Ascending aorta (tissue), 2 donors: ENCODE results near the gene NSRP1. TPM values are rescaled to one million over a fixed set of nuclear protein-coding genes. Genes with fewer than 3 reads are reported as not detected.
A peak's percentile ranks its signal among the peaks of the same experiment; 100 is the strongest.
"Not testable (repeated sequence)": the region's sequence is repeated elsewhere in the genome, so short reads cannot be mapped to it uniquely, and the experiment has no call there.

Experiments
- DNase-seq, 2 donors: peaks; one replicate each; pipeline ENCODE4 v3.0.0-alpha.2; 2019; ENCODE audit warnings: low spot score in 2 of 2
- H3K27ac ChIP-seq, 2 donors: fragments of 200-600 bp; sonication (generic); one replicate each; pipeline ENCODE4 v1.5.1; 2016 to 2017; ENCODE audit warnings: mild to moderate bottlenecking in 1 of 2
- H3K27me3 ChIP-seq: fragments of 200-600 bp; sonication (generic); one replicate; pipeline ENCODE4 v1.5.1; 2017
- H3K36me3 ChIP-seq, 2 donors: fragments of 200-600 bp; sonication (generic); one replicate each; pipeline ENCODE4 v1.5.1; 2016
- H3K4me1 ChIP-seq, 2 donors: fragments of 200-600 bp; sonication (generic); one replicate each; pipeline ENCODE4 v1.5.1; 2016 to 2017; ENCODE audit warnings: mild to moderate bottlenecking in 1 of 2
- H3K4me3 ChIP-seq, 2 donors: fragments of 200-600 bp; sonication (generic); one replicate each; pipeline ENCODE4 v1.5.1; 2016 to 2017; ENCODE audit warnings: mild to moderate bottlenecking in 1 of 2
- H3K9me3 ChIP-seq, 2 donors: fragments of 200-600 bp; sonication (generic); one replicate each; pipeline ENCODE4 v1.5.1; 2016
- intact Hi-C: fragments of 100-400 bp; cut with DNase I; formaldehyde crosslinking; loops from one replicate; pipeline ENCODE4 v1.15.1; 2023
- total RNA-seq: library from RNA; depleted of rRNA; stranded (reverse); fragments of >200 nt; gene quantifications from one replicate; pipeline ENCODE4 v1.1.0, GENCODE V29; 2016
- TF ChIP-seq, protein P1 (sequence below), 3 experiments: fragments of 200-600 bp in 2 of 3; fragments of 450-650 bp in 1 of 3; sonication (generic) in 2 of 3; IDR thresholded peaks; one replicate each; pipeline ENCODE4 v1.5.1; 2016 to 2019; ENCODE audit warnings: antibody characterized with exemption in 3 of 3, mild to moderate bottlenecking in 1 of 3, moderate library complexity in 1 of 3

NSRP1 gene
- total RNA-seq, 1 donor from 2014 or later = 5.1 TPM

DNA sequence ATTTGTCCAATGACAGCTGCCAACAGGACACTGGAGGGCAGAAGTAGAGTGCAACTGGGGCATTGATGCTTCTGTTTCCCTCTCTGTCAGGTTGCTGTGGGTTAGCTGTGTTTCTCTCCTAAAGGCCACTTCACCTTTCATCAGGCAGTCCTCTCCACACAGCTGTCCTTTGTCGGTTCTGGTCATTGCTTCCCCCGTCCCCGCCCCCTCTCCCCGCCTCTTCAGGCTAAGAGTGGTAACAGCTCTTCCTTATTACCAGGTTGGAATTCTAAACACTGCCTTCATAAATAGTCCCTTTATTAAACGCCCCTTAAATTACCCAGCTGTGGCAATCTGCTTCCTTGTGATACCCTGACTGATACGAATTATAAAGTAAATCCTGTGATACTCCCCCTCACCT is 31.8 kb upstream of the NSRP1 start:
- Histone ChIP-seq H3K4me3 (no peak overlapping the region), H3K36me3 (no peaks in the 10 kb centered on the region), H3K4me1 (no peaks in the 10 kb centered on the region), H3K27ac (no peak overlapping the region), H3K9me3 (no peaks in the 10 kb centered on the region), H3K27me3 (no peaks in the 10 kb centered on the region)
- DNase-seq = no peak
- TF ChIP-seq, protein P1, sequence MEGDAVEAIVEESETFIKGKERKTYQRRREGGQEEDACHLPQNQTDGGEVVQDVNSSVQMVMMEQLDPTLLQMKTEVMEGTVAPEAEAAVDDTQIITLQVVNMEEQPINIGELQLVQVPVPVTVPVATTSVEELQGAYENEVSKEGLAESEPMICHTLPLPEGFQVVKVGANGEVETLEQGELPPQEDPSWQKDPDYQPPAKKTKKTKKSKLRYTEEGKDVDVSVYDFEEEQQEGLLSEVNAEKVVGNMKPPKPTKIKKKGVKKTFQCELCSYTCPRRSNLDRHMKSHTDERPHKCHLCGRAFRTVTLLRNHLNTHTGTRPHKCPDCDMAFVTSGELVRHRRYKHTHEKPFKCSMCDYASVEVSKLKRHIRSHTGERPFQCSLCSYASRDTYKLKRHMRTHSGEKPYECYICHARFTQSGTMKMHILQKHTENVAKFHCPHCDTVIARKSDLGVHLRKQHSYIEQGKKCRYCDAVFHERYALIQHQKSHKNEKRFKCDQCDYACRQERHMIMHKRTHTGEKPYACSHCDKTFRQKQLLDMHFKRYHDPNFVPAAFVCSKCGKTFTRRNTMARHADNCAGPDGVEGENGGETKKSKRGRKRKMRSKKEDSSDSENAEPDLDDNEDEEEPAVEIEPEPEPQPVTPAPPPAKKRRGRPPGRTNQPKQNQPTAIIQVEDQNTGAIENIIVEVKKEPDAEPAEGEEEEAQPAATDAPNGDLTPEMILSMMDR (IDR thresholded peaks at IDR 0.05) = no peak
- intact Hi-C loops = no loop called here

DNA sequence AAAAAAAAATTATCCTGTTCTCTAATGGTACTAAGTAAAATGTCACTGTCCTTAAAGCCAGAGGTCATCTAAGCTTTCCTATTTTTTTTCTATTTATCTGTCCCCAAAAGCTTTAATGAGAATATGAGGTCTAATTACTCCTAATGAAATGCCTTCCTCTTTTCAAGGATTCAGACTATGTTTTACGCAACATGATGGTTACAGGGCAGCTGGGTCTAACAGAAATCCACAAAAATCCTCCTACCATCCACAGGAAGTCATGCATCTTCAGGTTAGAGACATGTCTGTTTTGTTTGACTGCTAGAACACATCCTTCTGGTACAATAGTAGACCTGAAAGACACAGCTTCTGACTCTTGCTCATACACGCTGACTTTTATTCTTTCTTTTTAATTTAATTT is 29.7 kb upstream of the NSRP1 start:
- no peak for DNase-seq
- no peaks in the 10 kb centered on the region for H3K4me1 ChIP-seq
- H3K36me3 ChIP-seq = no peaks in the 10 kb centered on the region
- no peak overlapping the region for H3K4me3 ChIP-seq
- TF ChIP-seq, protein P1 (IDR thresholded peaks at IDR 0.05) = no peak
- no peaks in the 10 kb centered on the region for H3K9me3 ChIP-seq
- intact Hi-C loops = no loop called here
- H3K27ac ChIP-seq = no peak overlapping the region
- H3K27me3 ChIP-seq = no peaks in the 10 kb centered on the region

DNA sequence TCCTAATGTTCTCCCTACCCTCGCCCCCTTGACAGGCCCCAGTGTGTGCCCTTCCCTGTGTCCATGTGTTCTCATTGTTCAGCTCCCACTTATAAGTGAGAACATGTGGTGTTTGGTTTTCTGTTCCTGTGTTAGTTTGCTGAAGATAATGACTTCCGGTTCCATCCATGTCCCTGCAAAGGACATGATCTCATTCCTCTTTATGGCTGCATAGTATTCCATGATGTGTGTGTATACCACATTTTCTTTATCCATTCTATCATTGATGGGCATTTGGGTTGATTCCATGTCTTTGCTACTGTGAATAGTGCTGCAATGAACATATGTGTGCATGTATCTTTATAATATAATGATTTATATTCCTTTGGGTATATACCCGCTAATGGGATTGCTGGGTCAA is 29.2 kb upstream of the NSRP1 start:
- H3K36me3 ChIP-seq, H3K9me3 ChIP-seq, H3K27ac ChIP-seq, H3K4me1 ChIP-seq, DNase-seq, H3K27me3 ChIP-seq, H3K4me3 ChIP-seq, intact Hi-C loops: not testable (repeated sequence)

DNA sequence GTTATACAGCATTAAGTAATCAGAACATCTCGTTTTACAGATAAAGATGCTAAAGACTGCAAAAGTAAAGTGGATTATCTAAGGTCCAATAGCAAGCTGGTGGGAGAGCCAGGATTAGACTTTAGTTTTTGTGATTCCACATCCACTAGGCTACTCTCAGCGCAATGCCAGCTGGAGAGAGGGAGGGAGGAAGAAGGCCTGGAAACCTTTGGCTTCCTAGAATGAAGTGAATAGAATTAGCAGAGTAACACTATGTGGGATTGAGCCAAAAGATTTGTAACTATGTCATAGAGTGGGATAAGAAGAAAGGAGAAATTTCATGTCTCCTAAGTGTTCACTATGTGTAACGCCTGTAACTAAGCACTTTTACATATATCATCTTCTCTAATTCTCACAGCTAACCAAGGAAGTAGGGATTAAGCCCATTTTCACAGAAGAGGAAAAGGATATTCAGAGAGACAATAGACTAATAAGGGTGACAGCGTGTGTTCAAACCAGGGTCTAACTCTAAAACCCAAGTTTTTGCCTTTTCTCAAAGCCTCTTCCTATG is 25.4 kb upstream of the NSRP1 start:
- intact Hi-C loops = loop anchor here (5.0 to 10.0 kb wide), 3 partner anchors 159 to 446 kb away; partner anchors contain the start of gene SSH2
- DNase-seq = no peak
- H3K36me3 ChIP-seq = no peaks in the 10 kb centered on the region
- H3K9me3 ChIP-seq = no peaks in the 10 kb centered on the region
- H3K27me3 ChIP-seq = no peaks in the 10 kb centered on the region
- H3K4me1 ChIP-seq = no peaks in the 10 kb centered on the region
- peak overlapping the region in 1 of 2 donors; percentile 15 for H3K27ac ChIP-seq
- TF ChIP-seq, protein P1 (IDR thresholded peaks at IDR 0.05) = no peak
- H3K4me3 ChIP-seq = no peak overlapping the region

DNA sequence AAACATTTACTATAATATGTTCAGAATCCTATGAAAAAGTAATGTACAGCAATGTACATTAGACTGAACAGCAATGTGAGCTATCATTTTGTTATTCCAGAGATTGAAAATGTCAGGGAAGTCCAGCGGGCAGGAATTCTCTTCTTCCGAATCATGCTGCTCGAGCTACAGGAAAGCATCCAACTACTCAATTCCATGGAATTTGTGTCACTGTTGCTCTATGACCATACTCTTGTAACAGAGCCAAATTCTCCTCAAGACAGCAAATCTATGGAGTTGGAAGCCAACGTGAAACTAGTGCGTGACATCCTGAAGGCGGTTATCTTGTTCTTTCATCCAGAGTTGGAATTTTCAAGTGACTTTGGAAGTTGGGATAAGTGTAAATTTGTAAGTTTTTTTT is 24.8 kb upstream of the NSRP1 start:
- DNase-seq = no peak
- Histone ChIP-seq H3K4me3 (no peak overlapping the region), H3K9me3 (no peaks in the 10 kb centered on the region), H3K4me1 (no peaks in the 10 kb centered on the region), H3K27me3 (no peaks in the 10 kb centered on the region), H3K27ac (peak overlapping the region in 1 of 2 donors; percentile 15), H3K36me3 (no peaks in the 10 kb centered on the region)
- TF ChIP-seq, protein P1 (IDR thresholded peaks at IDR 0.05) = no peak
- intact Hi-C loops = loop anchor here (2.0 to 10.0 kb wide), 4 partner anchors 65 to 447 kb away; partner anchors contain the start of gene SSH2

DNA sequence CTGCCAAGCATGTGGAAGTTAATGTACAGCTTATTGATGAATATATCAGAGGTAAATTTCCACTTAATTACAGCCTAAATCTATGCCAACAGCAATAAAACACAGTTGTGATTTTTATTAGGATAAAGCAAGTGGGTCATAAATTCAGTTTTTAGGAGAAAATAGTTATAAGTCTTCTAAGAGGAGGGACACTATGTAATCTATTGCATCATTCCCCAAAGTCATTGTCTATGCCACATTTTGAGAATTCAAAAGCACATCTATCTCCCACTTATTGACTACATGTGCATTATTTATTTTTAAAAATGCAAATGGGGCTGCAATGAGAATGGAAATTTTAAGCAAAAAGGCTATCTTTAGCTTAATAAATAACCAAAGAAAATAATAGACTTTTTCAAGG is 23.7 kb upstream of the NSRP1 start:
- Histone ChIP-seq H3K27me3 (no peaks in the 10 kb centered on the region), H3K4me1 (no peaks in the 10 kb centered on the region), H3K9me3 (no peaks in the 10 kb centered on the region), H3K36me3 (no peaks in the 10 kb centered on the region), H3K27ac (no peak overlapping the region), H3K4me3 (no peak overlapping the region)
- DNase-seq = no peak
- intact Hi-C loops = loop anchor here (2.0 to 10.0 kb wide), 4 partner anchors 66 to 448 kb away; partner anchors contain the start of gene SSH2
- TF ChIP-seq, protein P1 (IDR thresholded peaks at IDR 0.05) = no peak
